ENCODE measurements around the gene TM9SF2. TPM values are rescaled to one million over a fixed set of nuclear protein-coding genes. Genes with fewer than 3 reads are reported as not detected.
"Not testable (repeated sequence)": the region's sequence is repeated elsewhere in the genome, so short reads cannot be mapped to it uniquely, and the experiment has no call there.

Gene TM9SF2
- 84.3 TPM for total RNA-seq

GRCh38 chr13:99501184-99501847 is at the start of gene TM9SF2:
TSS of gene TM9SF2 (plus strand) at chr13:99501472. CDS start at chr13:99501607, 135 bp downstream.
- intact Hi-C loops (cut with DNase I), result no loop called here
- ATAC-seq (peak; percentile 93), DNase-seq (ENCODE audit: low spot score) (peak; percentile 99)

GRCh38 chr13:99454518-99455183 is 46.6 kb upstream of the TM9SF2 start:
- no peak for DNase-seq (ENCODE audit: low spot score)

GRCh38 chr13:99459099-99459850 is 42.0 kb upstream of the TM9SF2 start:
- intact Hi-C loops (cut with DNase I), result no loop called here
- no peak for DNase-seq (ENCODE audit: low spot score)

More at GRCh38 chr13:99454518-99455183, 46.6 kb upstream of the TM9SF2 start:
- intact Hi-C loops (cut with DNase I), result no loop called here
- no peak for ATAC-seq

GRCh38 chr13:99460802-99461201 is 40.5 kb upstream of the TM9SF2 start:
- intact Hi-C loops (cut with DNase I); DNase-seq (ENCODE audit: low spot score); ATAC-seq: not testable (repeated sequence)

More at GRCh38 chr13:99459099-99459850, 42.0 kb upstream of the TM9SF2 start:
- no peak for ATAC-seq

- intact Hi-C loops (cut with DNase I), result no loop called here
- no peak for DNase-seq (ENCODE audit: low spot score)
- no peak for ATAC-seq
These were observed 37.5 kb upstream of the TM9SF2 start for GRCh38 chr13:99463646-99464397.

- intact Hi-C loops (cut with DNase I), result no loop called here
- DNase-seq (ENCODE audit: low spot score), result no peak
- ATAC-seq, result no peak
These were observed 36.8 kb upstream of the TM9SF2 start for GRCh38 chr13:99464441-99464949.

GRCh38 chr13:99465454-99465853 is 35.8 kb upstream of the TM9SF2 start:
- intact Hi-C loops (cut with DNase I), result no loop called here
- no peak for ATAC-seq
- DNase-seq (ENCODE audit: low spot score), result no peak

- DNase-seq (ENCODE audit: low spot score) (no peak), ATAC-seq (no peak)
- intact Hi-C loops (cut with DNase I), result no loop called here
These were observed 33.5 kb upstream of the TM9SF2 start for GRCh38 chr13:99467764-99468163.

- intact Hi-C loops (cut with DNase I), result no loop called here
- ATAC-seq, result no peak
These were observed 32.2 kb upstream of the TM9SF2 start for GRCh38 chr13:99469041-99469440.

GRCh38 chr13:99470027-99470426 is 31.2 kb upstream of the TM9SF2 start:
- ATAC-seq (no peak), DNase-seq (ENCODE audit: low spot score) (no peak)
- intact Hi-C loops (cut with DNase I), result no loop called here

More at GRCh38 chr13:99469041-99469440, 32.2 kb upstream of the TM9SF2 start:
- DNase-seq (ENCODE audit: low spot score), result no peak

GRCh38 chr13:99471221-99472121 is 29.8 kb upstream of the TM9SF2 start:
- intact Hi-C loops (cut with DNase I), result no loop called here

GRCh38 chr13:99472122-99472440 is 29.2 kb upstream of the TM9SF2 start:
- intact Hi-C loops (cut with DNase I), result no loop called here
- ATAC-seq, result no peak
- no peak for DNase-seq (ENCODE audit: low spot score)

More at GRCh38 chr13:99471221-99472121, 29.8 kb upstream of the TM9SF2 start:
- no peak for DNase-seq (ENCODE audit: low spot score)
- no peak for ATAC-seq

GRCh38 chr13:99473515-99473914 is 27.8 kb upstream of the TM9SF2 start:
- ATAC-seq (no peak), DNase-seq (ENCODE audit: low spot score) (no peak)
- intact Hi-C loops (cut with DNase I), result no loop called here

GRCh38 chr13:99476648-99477047 is 24.6 kb upstream of the TM9SF2 start:
- ATAC-seq (no peak), DNase-seq (ENCODE audit: low spot score) (no peak)
- intact Hi-C loops (cut with DNase I), result no loop called here

- ATAC-seq (no peak), DNase-seq (ENCODE audit: low spot score) (no peak)
- intact Hi-C loops (cut with DNase I), result no loop called here
These were observed 23.8 kb upstream of the TM9SF2 start for GRCh38 chr13:99477493-99477892.

- intact Hi-C loops (cut with DNase I), result no loop called here
- no peak for ATAC-seq
- DNase-seq (ENCODE audit: low spot score), result no peak
These were observed 19.9 kb upstream of the TM9SF2 start for GRCh38 chr13:99481366-99481765.

- intact Hi-C loops (cut with DNase I), result no loop called here
- ATAC-seq (no peak), DNase-seq (ENCODE audit: low spot score) (no peak)
These were observed 16.8 kb upstream of the TM9SF2 start for GRCh38 chr13:99484473-99484872.

- intact Hi-C loops (cut with DNase I), result no loop called here
- DNase-seq (ENCODE audit: low spot score) (no peak), ATAC-seq (no peak)
These were observed 14.3 kb upstream of the TM9SF2 start for GRCh38 chr13:99486996-99487395.

Data from sciatic nerve (tissue), 2 donors.